Suppressor macrophage treated with lipopolysaccharide for 1 hour (primary cell): ENCODE measurements around the gene PIRT.

Experiments
- DNase-seq, 3 donors: peaks; one replicate each; pipeline ENCODE4 v3.0.0-alpha.2; 2020 to 2022

PIRT gene

DNA sequence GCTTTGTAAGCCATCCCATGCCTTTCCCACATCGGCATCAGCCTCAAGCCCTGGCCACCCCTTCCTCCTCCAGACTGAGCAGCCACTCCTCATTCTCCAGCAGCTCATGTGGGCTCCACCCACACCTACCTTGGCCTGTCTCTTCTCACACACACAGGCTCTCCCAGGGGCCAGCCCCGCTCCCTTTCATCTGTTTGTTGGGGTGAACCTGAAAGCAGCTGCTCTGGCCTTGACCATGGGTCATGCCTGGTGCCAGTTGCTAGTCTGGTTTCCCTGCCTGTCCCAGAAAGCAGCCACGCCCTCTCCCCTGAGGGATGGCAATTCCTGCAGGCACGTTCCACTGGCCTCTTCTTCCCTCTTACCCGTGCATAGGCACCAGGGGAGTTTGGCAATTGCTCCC is 22.6 kb downstream of the PIRT start:
- DNase-seq: no peak

DNA sequence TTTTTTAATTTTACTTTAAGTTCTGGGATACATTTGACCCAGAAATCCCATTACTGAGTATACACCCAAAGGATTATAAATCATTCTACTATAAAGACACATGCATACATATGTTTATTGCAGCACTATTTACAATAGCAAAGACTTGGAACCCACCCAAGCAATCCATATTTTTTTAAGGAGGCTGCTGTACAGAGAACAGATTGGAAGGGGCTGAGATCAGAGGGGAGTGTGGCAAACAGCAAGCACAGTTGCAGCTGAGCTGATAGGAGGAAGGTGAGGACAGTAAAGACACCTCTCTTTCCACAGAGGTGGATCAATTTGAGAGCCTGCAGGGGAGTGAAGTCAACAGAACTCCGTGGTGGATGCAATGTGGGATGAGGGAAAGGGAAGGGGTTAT is 23.8 kb downstream of the PIRT start:
- DNase-seq: no peak

DNA sequence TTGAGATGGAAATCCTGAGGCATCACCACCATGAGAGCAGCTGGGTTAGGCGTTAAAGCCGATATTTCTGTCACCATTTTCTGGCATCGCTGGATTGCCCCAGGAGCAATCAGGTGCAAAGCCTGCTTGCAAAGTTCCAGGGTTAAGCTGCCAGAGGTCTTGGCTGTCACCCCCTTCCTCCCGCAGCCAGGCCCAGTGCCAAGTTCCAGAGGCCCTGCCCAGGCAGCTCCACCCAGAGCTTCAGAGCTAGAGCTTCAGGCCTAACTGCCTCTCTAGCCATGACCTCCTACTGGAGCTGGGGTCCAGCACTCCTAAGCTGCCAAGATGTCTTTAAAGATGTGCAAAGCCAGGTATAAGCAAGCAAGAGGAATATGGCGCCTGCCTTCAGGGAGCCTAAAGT is 25.2 kb downstream of the PIRT start:
- DNase-seq: no peak

DNA sequence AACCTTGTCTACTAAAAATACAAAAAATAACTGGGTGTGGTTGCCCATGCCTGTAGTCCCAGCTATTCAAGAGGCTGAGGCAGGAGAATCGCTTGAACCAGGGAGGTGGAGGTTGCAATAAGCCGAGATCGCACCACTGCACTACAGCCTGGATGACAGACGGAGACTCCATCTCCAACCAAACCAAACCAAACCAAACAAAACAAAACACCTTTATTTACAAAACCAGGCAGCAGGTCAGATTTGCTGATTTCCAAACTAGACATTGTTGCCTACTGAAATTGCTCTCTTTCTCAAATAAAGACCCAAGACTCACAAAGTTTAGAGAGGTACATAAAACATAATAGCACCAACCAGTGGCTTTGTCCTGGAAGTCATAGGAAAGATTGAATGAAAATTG is 28.3 kb downstream of the PIRT start:
- no peak for DNase-seq

DNA sequence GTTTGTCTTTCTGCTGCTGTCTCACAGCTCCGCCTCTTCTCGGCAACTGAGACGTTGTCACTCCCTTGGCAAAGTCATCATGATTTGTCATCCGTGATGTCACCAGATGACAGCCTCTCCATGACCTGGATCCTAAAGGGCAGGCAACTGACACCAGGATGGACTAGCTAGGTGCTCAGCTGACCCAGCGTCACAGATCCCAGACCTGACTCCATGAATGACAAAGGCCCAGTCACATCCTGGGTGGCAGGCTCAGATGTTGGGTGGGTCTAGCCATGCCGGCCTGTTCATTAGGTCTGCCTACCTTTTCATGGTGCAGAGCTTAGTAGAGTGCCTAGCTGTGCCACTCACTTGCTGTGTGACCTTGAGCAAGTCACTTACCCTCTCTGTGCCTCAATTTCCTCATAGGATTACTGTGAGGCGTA is 30.2 kb downstream of the PIRT start:
- DNase-seq: peak; percentile 5 to 22 (median 12)

DNA sequence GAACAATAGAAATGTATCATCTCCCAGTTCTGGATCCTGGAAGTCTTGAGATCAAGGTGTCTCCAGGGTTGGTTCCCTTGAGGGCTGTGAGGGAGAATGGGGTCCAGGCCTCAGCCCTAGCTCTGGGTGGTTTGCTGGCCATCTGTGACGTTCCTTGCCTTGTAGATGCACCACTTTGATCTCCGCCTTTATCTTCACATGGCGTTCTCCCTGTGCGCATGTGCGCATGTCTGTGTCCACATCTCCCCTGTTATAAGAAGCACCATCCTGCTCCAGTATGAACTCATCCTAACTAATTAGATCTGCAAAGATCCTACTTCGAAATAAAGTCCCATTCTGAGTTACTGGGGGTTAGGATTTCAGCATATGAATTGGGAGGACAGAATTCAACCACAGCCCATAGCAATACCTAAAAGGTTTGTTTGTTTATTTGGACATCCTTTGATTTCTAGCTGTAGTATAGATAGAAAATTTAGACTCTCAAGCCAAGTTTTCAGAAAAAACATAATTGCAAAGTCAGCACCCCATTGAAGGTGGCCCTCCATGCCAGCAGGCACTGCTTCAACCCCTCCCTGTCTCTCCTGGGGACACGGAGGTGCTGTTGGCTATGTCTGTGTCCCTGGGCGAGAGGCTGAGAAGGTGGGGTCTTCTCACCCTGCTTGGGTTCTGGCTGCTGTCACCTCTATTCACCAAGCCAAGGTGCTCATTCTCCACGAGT is 31.2 kb downstream of the PIRT start:
- DNase-seq: no peak

DNA sequence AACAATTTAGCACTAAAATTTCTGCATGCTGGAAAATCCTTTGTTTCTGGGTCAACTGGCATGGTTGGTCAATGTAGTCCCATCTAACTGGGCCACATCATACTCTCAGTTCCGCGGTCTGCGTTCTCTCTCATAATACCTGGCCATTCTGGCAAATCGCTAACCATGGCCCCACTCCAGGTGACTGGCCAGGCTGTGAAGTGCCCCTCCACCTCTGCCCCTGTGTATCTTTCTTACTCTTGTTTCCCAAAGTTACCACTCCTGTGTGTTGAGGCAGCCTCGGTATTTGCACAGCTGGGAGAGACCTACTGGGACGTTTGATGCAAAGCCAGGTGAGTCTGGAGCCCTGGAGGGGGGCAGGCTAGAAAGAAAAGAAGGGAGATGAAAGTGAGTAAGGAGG is 32.0 kb downstream of the PIRT start:
- DNase-seq: no peak

DNA sequence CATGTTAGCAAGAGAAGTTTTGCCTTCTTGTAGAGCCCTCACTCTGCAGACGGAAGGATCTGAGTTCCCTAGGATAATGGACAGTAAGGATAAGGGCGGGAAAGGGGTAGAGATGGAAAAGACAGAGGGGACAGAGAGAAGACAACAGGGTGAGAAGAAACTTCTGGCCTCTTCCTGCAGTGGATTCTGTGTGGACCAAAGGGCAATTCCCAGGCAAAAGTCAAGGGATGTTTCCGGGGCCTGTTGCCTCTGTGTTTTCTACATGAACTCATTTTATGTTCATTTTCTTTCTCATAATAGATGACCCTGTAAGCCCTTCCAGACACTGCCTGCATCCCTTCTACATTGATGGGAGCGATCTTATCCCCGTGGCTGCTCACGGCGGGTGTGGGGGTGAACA is 33.3 kb downstream of the PIRT start:
- DNase-seq: no peak

DNA sequence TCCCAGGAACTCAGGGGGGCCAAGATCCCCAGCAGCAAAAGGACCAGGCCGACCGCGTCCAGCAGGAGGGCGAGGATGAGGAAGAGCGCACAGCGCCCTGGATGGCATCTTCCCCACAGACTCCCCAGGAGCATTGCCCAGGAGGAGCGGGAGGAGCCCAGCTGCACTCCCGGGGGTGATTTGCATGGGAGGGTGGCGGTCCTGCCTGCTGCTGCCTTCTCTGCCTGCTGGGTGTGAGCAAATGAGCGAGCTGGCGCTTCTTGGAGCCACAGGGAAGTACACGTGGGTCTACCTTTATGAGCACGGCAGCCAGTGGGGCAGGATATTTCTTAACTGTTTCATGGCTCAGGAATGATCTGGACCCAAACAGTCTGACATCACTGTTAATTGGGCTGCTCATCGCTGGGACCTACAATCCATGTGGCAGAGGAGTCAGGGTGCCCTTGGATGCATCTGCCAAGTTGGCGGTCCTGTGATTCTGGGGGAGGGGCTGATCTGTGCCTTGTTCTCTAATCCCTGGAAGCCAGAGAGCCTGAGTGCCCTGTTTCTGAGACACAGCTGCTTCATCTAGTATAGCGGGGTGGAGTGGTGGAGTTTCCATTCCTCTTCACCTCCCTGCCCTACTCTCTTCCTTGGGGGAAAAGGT is 33.9 kb downstream of the PIRT start, which contains the start of gene TMEM238L:
Gene TMEM238L, minus strand, starts transcription at position 270 of the 646 bp plus-strand sequence. Its CDS starts 136 bp downstream, at position 134.
- DNase-seq: no peak

DNA sequence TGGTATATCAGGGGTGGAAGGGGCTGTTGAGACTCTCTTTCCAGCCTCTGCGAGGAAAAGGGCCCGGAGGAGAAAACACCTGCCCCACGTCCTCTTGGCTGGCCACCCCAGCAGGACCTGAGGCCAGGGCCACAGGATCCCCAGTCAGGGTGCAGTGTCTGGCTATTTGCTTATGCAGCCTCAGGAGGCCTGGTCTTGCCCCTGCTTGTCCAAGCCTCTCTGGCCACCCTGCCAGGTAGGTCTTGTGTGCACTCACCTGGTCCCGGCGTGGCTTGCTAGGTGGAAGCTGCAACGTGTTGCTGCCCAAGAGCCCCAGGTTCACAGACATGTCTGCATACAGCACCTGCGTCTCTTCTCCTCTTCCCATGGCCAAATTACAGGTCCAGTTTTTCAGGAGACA is 34.5 kb downstream of the PIRT start:
- no peak for DNase-seq

DNA sequence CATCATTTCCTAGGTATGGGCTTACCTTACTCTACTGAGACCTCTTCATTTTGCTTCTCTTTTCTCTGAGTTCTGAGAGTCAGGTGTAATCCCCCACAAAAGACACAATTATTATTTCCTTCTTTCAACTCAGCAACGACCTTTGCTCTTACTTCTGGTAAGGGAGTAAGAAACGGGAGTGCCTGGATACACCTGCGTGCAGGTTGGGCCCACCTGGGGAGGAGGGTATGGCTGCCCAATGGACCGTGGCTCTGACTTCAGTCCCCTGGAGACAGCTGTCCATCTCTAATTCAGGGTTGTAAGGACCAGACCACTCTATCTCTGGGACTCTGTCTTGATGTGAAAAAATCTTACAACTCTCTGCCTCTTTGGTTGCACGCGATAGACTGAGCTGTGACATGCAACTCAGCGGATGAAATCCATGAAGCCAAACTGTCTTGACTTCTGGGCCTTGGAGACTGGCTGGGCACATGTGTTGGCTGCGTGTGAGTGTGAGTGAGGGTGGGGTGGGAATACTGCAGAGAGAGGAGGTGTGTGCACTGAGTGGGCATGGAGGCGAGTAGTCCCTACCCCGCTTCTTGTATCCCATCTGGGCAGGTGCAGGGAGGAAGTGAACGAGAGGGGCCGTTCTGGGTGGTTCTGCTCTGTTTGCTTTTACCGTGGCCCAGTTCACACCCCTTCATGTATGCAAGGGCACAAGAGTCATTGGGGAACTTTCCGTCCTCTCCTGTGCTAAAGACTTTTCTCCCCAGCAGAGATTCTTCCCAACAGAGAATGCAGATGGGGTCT is 35.2 kb downstream of the PIRT start:
- DNase-seq: no peak

DNA sequence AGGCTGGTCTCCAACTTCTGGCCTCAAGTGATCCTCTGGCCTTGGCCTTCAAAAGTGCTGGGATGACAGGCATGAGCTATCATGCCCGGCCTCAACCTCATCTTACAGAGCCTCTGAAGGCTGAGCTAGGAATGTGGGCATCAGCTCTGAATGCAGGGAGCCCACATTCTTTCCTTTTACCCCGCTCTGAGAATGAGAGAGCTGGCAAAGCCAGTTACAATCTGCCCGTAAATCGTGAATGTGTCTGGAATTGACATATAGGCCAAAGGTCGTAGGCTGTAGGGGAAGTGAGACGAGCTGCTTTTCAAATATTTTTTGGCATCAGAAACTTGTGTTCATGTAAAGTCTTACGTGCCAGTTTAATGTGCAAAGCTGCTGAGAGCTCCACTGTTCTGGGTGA is 38.5 kb downstream of the PIRT start:
- DNase-seq: peak in 1 of 3 donors; percentile 4

DNA sequence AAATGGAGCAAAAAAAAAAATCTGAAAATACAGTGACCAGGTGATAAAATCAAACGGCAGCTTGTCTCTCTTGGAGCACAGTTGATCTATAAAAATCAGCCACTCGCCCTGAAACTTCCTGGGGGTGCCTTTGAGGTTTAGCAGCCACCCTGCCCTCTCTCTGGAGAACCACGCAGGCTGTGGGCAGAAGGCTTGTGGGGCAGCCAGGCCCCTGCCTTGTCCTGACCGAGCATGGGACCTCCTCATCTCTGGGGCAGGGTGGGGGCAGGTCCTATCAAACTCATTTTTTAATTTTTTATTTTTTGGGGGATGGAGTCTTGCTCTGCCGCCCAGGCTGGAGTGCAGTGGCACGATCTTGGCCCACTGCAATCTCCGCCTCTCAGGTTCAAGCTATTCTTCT is 39.0 kb downstream of the PIRT start:
- DNase-seq: no peak

DNA sequence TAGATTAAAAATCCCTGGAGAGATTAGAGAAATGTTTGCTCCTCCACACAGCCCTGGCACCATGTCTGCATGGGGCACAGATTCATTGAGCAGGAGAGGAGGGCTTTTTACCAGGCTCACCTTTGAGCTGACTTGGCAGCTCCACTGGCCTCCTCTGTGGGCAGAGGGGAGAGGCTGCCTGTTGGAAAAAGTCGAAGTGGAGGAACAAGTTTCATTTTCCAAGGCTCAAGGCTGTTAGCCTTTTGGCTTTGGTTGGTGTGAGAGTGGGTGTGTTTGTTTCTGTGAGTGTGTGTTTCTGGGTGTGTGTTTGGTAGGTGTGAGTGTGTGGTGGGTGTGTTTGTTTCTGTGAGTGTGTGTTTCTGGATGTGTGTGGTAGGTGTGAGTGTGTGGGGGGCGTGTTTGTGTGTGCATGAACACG is 39.5 kb downstream of the PIRT start:
- DNase-seq: no peak

DNA sequence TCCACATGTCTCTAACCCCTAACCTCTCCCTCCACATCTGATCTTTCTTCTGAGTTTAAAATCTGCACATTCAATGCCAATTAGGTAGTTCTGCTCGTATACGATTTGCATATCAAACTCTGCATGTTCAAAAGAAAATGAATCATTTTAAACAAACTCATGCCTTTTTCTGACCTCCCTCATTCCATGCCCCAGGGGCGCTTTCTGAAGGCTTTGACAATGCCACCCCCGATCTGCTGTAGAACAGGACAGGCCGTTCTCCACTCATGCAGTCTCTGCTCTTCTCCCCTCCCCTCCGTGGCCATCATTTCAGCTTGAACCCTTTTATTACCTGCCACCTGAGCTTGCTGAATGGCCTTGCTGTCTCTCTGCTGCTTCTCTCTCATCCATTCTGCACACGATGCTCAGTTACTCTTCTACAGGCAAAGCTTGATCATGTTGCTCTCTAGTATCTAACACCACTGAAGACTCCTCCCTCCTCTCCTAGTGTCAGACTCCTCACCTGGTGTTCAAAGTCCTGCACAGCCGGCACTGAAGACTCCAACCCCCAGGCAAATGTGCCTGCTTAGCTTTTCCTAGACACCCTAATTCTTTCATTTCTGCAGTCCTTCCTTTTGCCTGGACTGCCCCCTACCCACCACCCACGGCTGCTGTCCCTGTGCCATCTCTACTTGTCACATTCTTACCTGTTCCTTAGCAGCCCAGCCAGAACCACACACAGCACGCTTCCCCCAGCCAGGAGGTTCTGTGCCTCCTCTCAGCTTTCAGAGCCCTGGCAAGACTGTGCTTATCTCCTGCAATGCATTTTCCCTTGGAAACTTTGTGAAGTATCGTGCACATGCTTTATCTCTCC is 40.2 kb downstream of the PIRT start:
- no peak for DNase-seq

DNA sequence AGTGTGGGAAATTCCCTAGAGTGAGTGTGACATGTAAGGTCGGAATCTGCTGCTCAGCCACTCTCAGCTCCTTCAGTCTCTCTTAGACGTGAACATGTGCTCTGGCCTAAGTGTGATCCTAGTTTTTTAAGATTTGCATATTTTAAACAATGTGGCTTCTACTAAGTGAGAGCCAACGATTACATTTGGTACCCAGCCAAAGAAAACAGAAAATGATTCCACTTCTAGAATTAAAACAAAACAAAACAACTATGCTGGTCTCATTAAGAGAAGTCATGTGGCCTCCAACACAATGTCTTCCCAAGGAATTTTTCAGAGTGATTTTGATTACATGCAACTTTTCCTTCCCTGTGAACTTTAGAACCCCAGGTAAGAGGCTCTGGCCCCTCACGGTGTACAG is 44.1 kb downstream of the PIRT start:
- DNase-seq: no peak

DNA sequence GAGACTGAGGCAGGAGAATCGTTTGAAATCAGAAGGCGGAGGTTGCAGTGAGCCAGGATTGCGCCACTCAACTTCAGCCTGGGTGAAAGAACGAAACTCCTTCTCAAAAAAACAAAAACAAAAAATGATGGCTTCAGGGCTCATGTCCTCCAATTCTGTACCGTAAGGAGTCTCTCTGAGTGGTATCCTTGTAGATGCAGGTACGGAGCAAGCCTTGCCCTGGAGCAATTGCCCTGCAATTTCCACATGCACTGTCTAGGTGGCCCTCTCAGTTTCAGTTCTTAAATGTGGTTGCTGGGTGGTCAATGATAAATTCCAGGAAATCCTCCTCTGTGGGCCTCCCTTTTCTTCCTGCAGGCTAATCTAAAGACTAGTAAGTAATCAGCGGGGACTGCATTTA is 44.6 kb downstream of the PIRT start:
- DNase-seq: no peak

DNA sequence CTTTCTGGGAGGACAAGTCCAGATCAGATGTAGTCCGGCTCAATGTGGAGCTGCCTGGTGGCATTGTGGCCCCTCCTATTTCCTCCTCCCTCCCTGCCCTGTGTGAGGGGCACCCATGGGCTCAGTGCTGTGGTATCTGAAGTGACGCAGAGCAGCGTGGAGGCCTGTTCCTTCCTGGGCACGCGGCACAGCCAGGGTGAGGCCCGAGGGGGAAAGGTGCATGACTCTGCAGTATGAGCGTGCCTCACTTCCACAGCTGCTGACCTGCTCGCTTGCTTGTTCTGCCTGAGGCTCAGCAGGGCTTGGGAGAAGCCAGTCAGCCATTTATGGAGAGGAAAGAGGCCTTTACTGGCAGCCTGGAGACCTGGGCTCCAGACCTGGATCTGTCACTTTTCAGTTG is 45.7 kb downstream of the PIRT start:
- peak in 2 of 3 donors; percentile 5 to 6 for DNase-seq

DNA sequence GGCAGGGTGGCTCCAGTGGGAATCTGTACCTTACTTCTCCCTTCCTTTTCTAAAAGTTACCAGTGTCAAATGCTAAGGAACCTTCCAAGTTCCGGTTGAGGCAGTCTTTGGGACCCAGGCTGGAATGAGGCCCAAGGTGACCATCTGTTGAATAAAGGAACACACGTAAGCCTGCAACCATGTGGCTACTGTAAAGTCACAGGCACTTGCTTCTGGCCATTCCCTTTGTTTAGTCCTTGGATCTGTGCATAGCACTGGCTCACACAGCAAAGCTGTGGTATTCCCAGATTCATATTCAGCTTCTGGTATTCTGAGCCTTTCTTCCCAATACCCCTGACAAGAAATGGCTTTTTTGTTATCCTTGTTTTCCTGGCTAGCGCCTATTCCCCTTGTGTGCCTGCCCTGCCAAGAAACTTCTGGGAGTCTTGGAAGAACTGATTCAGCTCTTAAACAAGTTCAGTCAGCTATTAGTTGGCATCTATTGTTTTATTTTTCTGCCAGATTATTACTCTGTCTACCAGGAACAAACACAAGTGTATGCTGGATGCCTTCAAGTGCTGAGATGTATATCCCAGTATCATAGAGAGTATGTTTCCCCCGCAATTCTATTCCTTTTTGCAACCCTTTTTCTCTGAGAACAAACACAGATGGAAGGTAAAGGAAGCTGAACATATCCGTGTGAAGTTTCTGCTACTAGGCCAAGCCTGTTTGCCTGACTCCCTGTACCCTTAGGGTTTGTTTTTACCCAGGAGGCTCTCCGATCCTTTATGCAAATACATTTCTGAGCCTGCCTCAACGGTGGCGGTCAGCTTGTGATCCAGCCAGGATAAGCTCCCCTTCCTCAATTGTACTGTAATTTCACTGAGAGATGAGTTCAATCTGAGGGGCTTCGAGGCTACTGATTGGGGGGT is 47.1 kb downstream of the PIRT start:
- DNase-seq: no peak

DNA sequence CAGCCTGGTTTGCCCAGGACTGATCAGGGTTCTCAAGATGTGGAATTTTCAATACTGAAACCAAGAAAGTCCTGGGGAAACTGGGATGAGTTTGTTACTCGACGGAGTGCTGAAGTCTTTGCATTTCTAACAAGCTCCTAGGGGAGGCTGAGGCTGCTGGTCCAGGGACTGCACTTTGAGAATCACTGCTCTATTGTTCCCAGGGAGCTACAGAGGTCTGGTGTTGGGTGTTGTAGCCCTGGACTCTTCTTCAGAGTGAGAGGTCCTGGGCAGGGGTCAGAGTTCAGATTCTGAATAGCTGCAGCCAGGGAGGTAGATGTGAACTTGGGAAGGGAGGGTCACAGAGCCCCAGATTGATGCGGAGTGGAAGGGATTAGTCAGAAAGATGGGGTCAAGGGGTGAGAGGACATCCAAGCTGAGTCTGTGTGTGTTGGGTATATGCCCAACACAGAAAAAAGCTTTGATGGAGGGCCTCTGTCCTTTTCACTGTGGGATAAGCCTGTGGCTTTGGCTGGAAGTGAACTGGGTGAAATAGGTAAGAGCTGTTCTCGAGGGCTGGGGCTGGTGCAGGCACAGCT is 48.1 kb downstream of the PIRT start:
- DNase-seq: no peak

DNA sequence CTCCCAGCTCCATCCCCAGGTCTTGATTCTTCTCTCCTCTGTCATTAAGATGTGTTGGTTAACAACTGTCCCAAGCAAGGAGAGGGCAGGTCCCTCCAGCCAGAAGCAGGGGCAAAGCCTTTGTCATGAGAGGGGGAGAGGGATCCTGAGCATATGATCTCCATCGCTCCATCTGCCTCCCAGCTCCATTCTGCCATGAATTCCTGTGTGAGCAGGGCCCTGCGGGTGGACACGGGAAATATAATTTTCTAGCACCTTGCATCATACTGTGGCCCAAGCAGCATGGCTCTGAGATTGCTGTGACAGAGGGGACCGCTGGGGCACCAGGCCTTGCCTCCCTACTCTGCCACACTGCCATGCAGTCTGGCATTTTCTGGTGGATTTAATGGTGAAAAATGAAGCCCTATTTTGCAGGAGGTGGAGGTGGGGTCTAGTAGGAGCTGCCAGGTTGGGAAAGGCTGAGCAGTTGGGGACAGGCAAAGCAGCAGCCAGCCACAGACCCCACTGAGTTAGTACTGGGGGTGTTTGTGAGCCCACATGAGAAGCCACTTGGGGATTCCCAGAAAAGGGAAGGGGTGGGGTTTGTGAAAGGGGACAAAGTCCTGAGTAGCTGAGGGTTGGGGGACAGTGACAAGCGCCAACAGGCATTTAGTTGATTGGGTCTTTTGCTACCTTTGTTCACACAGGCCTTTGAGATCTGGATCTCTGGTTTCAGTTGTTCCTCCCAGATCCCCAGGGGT is 50.4 kb downstream of the PIRT start:
- DNase-seq: no peak
